KG1 (cell line): ENCODE results near the gene EIPR1.

Source experiments
- DNase-seq: peaks from one replicate; lab custom pipeline; 2025; lab: John Stamatoyannopoulos, UW

EIPR1 gene

DNA sequence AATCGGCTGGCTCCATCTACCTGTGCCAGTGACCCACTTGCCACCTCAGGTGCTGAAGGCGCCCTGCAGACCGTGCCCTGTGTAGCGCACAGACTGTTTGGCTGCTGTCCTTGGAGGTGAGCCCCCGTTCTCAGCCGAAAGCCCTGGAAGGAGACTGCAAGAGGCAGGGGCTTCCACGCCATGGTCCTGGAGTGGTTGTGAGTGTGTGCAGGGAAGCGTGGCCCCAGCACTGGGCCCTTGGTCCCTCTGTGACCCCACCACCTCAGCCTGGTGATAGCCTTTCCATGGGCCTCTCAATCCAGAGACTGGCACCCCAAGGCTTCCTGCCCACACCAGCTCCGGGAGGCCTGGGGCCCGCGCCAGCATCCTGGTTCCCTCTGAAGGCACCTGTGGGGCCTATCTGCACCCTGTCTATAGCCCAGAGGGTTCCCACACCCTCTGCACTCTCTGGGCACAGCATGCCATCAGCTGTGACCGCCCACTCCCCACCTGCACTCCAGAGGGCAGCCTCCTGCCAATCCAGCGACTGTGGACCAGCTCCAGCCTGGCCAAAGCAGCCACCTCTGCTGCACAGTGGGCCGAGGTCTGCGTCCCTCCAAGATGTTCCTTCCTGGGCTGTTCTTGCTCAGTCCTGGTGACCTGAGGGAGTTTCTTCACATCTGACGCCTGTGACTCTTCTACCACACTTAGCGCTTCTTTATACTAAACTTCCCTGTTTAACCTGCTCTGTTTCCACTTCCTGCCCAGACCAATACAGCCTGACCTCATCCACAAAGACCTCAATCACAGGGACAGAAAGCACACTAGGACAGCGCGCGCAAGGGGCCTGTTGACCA, 109.5 kb downstream of the EIPR1 start:
- DNase-seq: no peak

GRCh38 chr2:3266925-3267867, 110.4 kb downstream of the EIPR1 start:
- no peak for DNase-seq

DNA sequence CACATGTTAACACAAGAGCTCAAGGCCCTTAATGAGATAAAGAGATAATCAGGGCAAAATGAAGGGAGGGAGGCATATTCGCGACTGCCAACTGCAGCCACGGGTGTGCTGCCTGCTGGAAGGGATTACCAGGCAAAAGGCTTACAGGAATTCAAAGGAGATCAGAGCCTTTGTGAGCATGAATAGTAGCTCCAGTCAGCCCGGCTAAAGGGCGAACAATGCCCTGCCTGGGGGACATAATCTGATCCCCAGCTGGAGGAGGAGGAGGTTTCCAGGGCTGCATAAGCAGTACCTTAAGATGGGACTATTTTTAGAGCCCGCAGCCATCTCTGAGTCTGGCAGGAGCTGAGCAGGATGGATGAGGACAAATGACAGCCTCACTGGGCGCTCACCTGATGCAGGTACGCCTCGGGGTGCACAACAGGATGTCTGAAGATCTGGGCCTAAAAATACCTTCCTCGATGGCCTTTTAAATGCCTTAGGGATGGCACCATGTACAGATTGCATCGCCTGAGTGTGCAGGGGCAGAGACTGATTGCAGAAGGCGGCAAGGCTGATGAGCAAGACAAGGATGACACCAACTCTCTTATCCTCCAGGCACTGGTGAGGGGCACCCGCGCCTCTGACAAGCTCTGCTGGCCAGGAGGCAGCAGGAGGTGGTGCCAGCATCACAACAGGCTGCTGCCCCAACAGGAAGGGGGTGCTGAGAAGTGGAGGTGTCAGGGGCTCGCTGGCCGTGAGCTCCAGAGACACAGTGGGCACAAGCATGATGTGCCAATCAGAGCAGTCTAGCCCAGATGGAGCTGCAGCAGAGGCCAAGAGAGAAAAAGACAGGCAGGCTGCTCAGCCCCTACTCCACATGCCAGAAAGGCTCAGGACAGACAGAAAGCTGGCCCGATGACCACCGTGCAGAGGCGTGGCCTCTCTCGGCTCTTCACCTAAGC, 111.4 kb downstream of the EIPR1 start:
- DNase-seq: no peak

GRCh38 chr2:3265471-3265870, 112.1 kb downstream of the EIPR1 start:
- DNase-seq: no peak

- DNase-seq: no peak
These were observed 113.4 kb downstream of the EIPR1 start for GRCh38 chr2:3264010-3264744.

- DNase-seq: no peak
These were observed 114.1 kb downstream of the EIPR1 start for GRCh38 chr2:3263487-3263886.

GRCh38 chr2:3262437-3263388, 114.9 kb downstream of the EIPR1 start:
- DNase-seq: no peak

- DNase-seq: no peak
These were observed 116.1 kb downstream of the EIPR1 start for GRCh38 chr2:3261511-3261910.

DNA sequence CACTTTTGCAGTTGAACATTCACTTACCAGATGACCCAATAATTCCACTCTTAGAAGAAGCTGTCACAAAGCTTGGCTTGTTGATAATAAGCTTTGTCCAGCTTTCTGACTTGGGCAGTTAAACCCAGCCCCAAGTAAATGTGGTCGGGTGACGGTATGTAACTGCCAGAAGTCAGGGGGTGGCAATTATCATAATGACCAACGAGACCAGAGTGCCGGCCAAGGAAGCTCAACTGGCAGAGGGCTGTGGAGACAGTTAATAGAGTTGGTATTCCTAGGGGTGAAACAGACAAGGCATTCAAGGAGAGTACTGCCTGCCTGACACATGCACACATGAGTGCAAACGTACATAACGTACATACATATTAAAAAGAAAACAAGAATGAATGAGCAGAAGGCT, 116.7 kb downstream of the EIPR1 start:
- no peak for DNase-seq

- DNase-seq: no peak
These were observed 119.8 kb downstream of the EIPR1 start for GRCh38 chr2:3257826-3258225.

DNA sequence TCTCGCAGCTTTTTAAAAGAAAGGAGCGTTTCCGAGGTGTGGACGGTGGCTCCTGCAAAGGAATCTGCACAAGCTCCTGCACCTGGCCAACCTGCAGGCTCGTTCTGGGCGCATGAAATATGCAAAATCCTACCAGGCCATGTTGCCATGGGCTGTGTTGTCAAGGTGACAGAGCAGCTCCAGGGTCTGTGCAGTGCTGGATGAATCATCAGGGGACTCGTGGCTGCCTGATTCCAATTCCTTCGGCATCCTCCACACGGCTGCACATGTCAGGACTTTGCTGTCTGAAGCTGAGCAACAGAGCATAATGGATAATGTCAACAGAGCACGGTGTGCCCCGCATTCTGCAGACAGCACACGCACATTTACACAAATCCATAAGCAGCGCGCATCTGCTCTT, 120.5 kb downstream of the EIPR1 start:
- no peak for DNase-seq

- DNase-seq: no peak
These were observed 121.0 kb downstream of the EIPR1 start for GRCh38 chr2:3256605-3257004.

GRCh38 chr2:3256157-3256556, 121.5 kb downstream of the EIPR1 start:
- DNase-seq: no peak

- no peak for DNase-seq
These were observed 123.1 kb downstream of the EIPR1 start for GRCh38 chr2:3254442-3254941.

GRCh38 chr2:3253913-3254441, 123.6 kb downstream of the EIPR1 start:
- no peak for DNase-seq

- no peak for DNase-seq
These were observed 125.7 kb downstream of the EIPR1 start for GRCh38 chr2:3251946-3252345.

- DNase-seq: no peak
These were observed 128.1 kb downstream of the EIPR1 start for GRCh38 chr2:3249476-3249962.

- no peak for DNase-seq
These were observed 128.7 kb downstream of the EIPR1 start for GRCh38 chr2:3248754-3249475.
